SK-N-SH treated with all-trans-retinoic acid at 6 μM for 48 hours (cell line): Measurements from ENCODE around the gene NIT2.

ENCODE experiments used
- ATAC-seq: fragments of 200-7000 bp; cut with Tn5 transposase; 3 replicates; pipeline ENCODE4 v1.9.1; 2020; ENCODE audit warnings: mild to moderate bottlenecking, moderate library complexity
- ARNTL ChIP-seq: fragments of 450-650 bp; formaldehyde crosslinking; IDR thresholded peaks from 2 replicates; pipeline ENCODE4 v1.5.0; 2020; ENCODE audit warnings: low read depth, mild to moderate bottlenecking, moderate library complexity, borderline replicate concordance
- BACH2 ChIP-seq: fragments of 250-450 bp; sonication (Bioruptor Pico); IDR thresholded peaks from 2 replicates; pipeline ENCODE4 v1.9.0; 2021; ENCODE audit warnings: mild to moderate bottlenecking, borderline replicate concordance
- CREB5 ChIP-seq: fragments of 250-450 bp; sonication (Bioruptor Pico); IDR thresholded peaks from 2 replicates; pipeline ENCODE4 v1.5.1; 2020; ENCODE audit warnings: low read depth, mild to moderate bottlenecking, moderate library complexity
- CSDC2 ChIP-seq: fragments of 250-450 bp; sonication (Bioruptor Pico); IDR thresholded peaks from 2 replicates; pipeline ENCODE4 v1.5.0; 2020; ENCODE audit warnings: mild to moderate bottlenecking, moderate library complexity
- ESRRG ChIP-seq: fragments of 250-450 bp; sonication (Bioruptor Pico); IDR thresholded peaks from 2 replicates; pipeline ENCODE4 v1.6.1; 2021; ENCODE audit warnings: mild to moderate bottlenecking
- GLIS3 ChIP-seq: fragments of 250-450 bp; sonication (Bioruptor Pico); IDR thresholded peaks from 2 replicates; pipeline ENCODE4 v1.5.0; 2020; ENCODE audit warnings: mild to moderate bottlenecking, moderate library complexity
- ISL1 ChIP-seq: fragments of 250-450 bp; sonication (Bioruptor Pico); IDR thresholded peaks from 2 replicates; pipeline ENCODE4 v2.1.2; 2022; ENCODE audit warnings: mild to moderate bottlenecking, moderate library complexity
- OSR1 ChIP-seq: fragments of 250-450 bp; sonication (Bioruptor Pico); IDR thresholded peaks from 2 replicates; pipeline ENCODE4 v1.8.0; 2022; ENCODE audit warnings: moderate library complexity, mild to moderate bottlenecking, inconsistent platforms
- PATZ1 ChIP-seq: fragments of 250-450 bp; sonication (Bioruptor Pico); IDR thresholded peaks from 2 replicates; pipeline ENCODE4 v1.8.0; 2020; ENCODE audit warnings: mild to moderate bottlenecking, moderate library complexity, borderline replicate concordance
- PPARA ChIP-seq: fragments of 250-450 bp; sonication (Bioruptor Pico); IDR thresholded peaks from 2 replicates; pipeline ENCODE4 v1.5.0; 2020; ENCODE audit warnings: mild to moderate bottlenecking, borderline replicate concordance
- RARB ChIP-seq: fragments of 250-450 bp; sonication (Bioruptor Pico); IDR thresholded peaks from 2 replicates; pipeline ENCODE4 v1.8.0; 2021; ENCODE audit warnings: mild to moderate bottlenecking, moderate library complexity
- SNAI2 ChIP-seq: fragments of 250-450 bp; sonication (Bioruptor Pico); IDR thresholded peaks from 2 replicates; pipeline ENCODE4 v1.5.0; 2020; ENCODE audit warnings: mild to moderate bottlenecking, moderate library complexity
- TCF4 ChIP-seq: fragments of 250-450 bp; sonication (Bioruptor Pico); IDR thresholded peaks from 2 replicates; pipeline ENCODE4 v1.8.0; 2021; ENCODE audit warnings: mild to moderate bottlenecking, moderate library complexity, borderline replicate concordance
- TOX ChIP-seq: fragments of 250-450 bp; sonication (Bioruptor Pico); IDR thresholded peaks from 2 replicates; pipeline ENCODE4 v1.8.0; 2021; ENCODE audit warnings: mild to moderate bottlenecking, moderate library complexity, borderline replicate concordance
- ZC3H10 ChIP-seq: fragments of 250-450 bp; sonication (Bioruptor Pico); IDR thresholded peaks from 2 replicates; pipeline ENCODE4 v1.5.1; 2021; ENCODE audit warnings: mild to moderate bottlenecking, moderate library complexity
- ZFP3 ChIP-seq: fragments of 250-450 bp; sonication (Bioruptor Pico); IDR thresholded peaks from 2 replicates; pipeline ENCODE4 v1.5.0; 2020; ENCODE audit warnings: mild to moderate bottlenecking, moderate library complexity
- ZFP30 ChIP-seq: fragments of 450-650 bp; formaldehyde crosslinking; IDR thresholded peaks from 2 replicates; pipeline ENCODE4 v1.5.0; 2022; ENCODE audit warnings: mild to moderate bottlenecking, moderate library complexity
- ZNF565 ChIP-seq: fragments of 450-650 bp; formaldehyde crosslinking; conservative IDR thresholded peaks from 2 replicates; pipeline ENCODE4 v1.5.0; 2020; ENCODE audit warnings: low read depth, mild to moderate bottlenecking, moderate library complexity
- ZNF70 ChIP-seq: fragments of 450-650 bp; formaldehyde crosslinking; IDR thresholded peaks from 2 replicates; pipeline ENCODE4 v1.5.0; 2020; ENCODE audit warnings: mild to moderate bottlenecking, moderate library complexity
- TF ChIP-seq, protein P1 (sequence below): fragments of 250-450 bp; sonication (Bioruptor Pico); IDR thresholded peaks from 2 replicates; pipeline ENCODE4 v1.8.0; 2021; ENCODE audit warnings: low read depth, mild to moderate bottlenecking, moderate library complexity, borderline replicate concordance
- TF ChIP-seq, protein P2 (sequence below): fragments of 250-450 bp; sonication (Bioruptor Pico); IDR thresholded peaks from 2 replicates; pipeline ENCODE4 v1.5.1; 2021; ENCODE audit warnings: mild to moderate bottlenecking, moderate library complexity

NIT2 gene

GRCh38 chr3:100384733-100385525 lies 50.4 kb downstream of the NIT2 start:
- no peak for TF ChIP-seq ZFP3
- TF ChIP-seq, protein P1, sequence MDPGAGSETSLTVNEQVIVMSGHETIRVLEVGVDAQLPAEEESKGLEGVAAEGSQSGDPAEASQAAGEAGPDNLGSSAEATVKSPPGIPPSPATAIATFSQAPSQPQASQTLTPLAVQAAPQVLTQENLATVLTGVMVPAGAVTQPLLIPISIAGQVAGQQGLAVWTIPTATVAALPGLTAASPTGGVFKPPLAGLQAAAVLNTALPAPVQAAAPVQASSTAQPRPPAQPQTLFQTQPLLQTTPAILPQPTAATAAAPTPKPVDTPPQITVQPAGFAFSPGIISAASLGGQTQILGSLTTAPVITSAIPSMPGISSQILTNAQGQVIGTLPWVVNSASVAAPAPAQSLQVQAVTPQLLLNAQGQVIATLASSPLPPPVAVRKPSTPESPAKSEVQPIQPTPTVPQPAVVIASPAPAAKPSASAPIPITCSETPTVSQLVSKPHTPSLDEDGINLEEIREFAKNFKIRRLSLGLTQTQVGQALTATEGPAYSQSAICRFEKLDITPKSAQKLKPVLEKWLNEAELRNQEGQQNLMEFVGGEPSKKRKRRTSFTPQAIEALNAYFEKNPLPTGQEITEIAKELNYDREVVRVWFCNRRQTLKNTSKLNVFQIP (CRISPR knock-in tag): no peak
- no peak for TF ChIP-seq ESRRG (CRISPR knock-in tag)
- TF ChIP-seq ZFP30: no peak
- TF ChIP-seq, all 23 proteins: peak for 0
- ATAC-seq: no peak

- TF ChIP-seq ZC3H10 (CRISPR knock-in tag): no peak
- no peak for TF ChIP-seq ZFP3
- no peak for TF ChIP-seq CREB5 (CRISPR knock-in tag)
- no peak for TF ChIP-seq ESRRG (CRISPR knock-in tag)
- no peak for TF ChIP-seq TCF4
- no peak for TF ChIP-seq OSR1 (CRISPR knock-in tag)
- TF ChIP-seq, protein P1 (CRISPR knock-in tag): no peak
- TF ChIP-seq BACH2 (CRISPR knock-in tag): no peak
- no peak for TF ChIP-seq PPARA (CRISPR knock-in tag)
- TF ChIP-seq ZNF70 (CRISPR knock-in tag): no peak
- no peak for TF ChIP-seq PATZ1 (CRISPR knock-in tag)
- no peak for TF ChIP-seq ISL1
- TF ChIP-seq RARB: no peak
- no peak for TF ChIP-seq GLIS3 (CRISPR knock-in tag)
- no peak for TF ChIP-seq TOX (CRISPR knock-in tag)
- TF ChIP-seq, protein P2, sequence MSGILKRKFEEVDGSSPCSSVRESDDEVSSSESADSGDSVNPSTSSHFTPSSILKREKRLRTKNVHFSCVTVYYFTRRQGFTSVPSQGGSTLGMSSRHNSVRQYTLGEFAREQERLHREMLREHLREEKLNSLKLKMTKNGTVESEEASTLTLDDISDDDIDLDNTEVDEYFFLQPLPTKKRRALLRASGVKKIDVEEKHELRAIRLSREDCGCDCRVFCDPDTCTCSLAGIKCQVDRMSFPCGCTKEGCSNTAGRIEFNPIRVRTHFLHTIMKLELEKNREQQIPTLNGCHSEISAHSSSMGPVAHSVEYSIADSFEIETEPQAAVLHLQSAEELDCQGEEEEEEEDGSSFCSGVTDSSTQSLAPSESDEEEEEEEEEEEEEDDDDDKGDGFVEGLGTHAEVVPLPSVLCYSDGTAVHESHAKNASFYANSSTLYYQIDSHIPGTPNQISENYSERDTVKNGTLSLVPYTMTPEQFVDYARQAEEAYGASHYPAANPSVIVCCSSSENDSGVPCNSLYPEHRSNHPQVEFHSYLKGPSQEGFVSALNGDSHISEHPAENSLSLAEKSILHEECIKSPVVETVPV: no peak
- TF ChIP-seq ZNF565: no peak
- TF ChIP-seq, all 23 proteins: peak for 0
- ATAC-seq: peak; percentile 73
These were observed 52.0 kb downstream of the NIT2 start for GRCh38 chr3:100386437-100387074.

- no peak for ATAC-seq
- TF ChIP-seq ESRRG (CRISPR knock-in tag) (no peak), ARNTL (no peak), SNAI2 (no peak), ZNF565 (no peak), CSDC2 (CRISPR knock-in tag) (no peak), ISL1 (no peak), GLIS3 (CRISPR knock-in tag) (no peak), BACH2 (CRISPR knock-in tag) (no peak), ZNF70 (CRISPR knock-in tag) (no peak), RARB (no peak), TOX (CRISPR knock-in tag) (no peak), ZC3H10 (CRISPR knock-in tag) (no peak)
- TF ChIP-seq, protein P1 (CRISPR knock-in tag): no peak
These were observed 54.5 kb downstream of the NIT2 start for GRCh38 chr3:100389025-100389424.
